SKM-1 (cell line): Measurements from ENCODE around the gene SLC25A48.

Experiments used
- DNase-seq: peaks from one replicate; lab custom pipeline; 2025; ENCODE audit not compliant: unreplicated experiment; lab: John Stamatoyannopoulos, UW

SLC25A48 gene

GRCh38 chr5:135913713-135914626, 79.5 kb downstream of the SLC25A48 start:
- no peak for DNase-seq

DNA sequence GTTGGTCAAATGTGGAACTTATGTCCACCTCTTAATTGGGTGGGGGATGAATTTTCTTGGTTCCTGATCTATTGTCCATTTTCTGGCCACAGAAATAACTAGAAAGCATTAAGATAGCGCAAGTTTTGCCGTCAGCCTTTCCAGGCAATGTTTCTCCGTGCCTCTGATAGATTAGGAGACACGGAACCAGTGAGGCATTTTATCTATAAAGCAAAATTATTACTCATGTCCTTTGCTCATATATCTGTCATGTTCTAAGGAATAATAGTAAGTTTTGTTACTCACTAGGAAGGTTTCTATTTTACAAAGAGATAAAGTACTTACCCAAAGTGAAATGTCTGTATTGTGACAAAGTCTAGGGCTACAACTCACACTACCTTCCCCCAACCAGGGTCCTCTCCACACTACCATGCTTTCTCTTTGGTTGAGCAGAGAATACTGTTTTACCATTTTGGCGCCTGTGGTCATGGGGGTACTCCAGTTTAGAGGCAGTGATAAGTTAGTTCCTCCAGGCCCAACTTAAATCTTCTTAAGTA, 81.1 kb downstream of the SLC25A48 start:
- no peak for DNase-seq

- no peak for DNase-seq
Measured at GRCh38 chr5:135916638-135917263, 82.3 kb downstream of the SLC25A48 start.

- DNase-seq: no peak
Measured at GRCh38 chr5:135920199-135920598, 85.7 kb downstream of the SLC25A48 start.

GRCh38 chr5:135921388-135921787, 86.9 kb downstream of the SLC25A48 start:
- DNase-seq: no peak

GRCh38 chr5:135930029-135930948, 95.8 kb downstream of the SLC25A48 start:
- DNase-seq: no peak

DNA sequence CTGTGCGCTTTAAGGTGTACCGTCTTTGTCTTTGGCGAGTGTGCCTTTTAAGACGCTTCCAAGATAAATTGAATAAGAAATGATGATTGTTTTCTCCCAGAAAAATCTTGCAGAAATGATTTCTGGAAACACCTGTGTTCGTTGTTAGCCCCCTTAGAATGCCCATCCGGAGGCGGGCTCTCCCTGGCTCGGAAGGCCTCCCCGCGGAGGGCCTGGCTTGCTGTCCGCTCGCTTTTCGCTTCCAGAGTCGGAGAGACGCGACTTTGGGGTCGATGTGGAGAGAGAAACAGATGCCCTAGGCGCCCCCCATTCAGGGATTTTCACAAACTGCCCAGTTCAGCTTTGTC, 96.5 kb downstream of the SLC25A48 start:
- no peak for DNase-seq

DNA sequence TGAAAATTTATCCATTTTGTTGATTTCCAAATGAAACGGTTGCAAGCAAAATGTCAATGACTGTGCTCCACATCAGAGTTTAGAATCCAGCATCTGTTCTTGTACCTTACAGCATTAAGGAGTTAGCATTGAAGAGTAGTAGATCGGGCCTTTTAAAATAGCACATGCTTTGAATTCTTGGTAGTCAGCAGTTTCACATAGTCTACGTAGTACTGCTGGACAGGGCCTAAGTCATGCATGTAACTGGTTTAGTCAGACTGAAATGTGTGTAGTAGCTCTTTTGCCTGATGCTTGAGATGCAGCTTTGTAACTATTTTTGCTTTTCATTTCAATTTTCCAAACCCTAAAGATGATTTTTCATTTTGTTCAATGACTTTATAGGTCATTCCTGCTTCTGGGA, 100.5 kb downstream of the SLC25A48 start:
- DNase-seq: no peak

DNA sequence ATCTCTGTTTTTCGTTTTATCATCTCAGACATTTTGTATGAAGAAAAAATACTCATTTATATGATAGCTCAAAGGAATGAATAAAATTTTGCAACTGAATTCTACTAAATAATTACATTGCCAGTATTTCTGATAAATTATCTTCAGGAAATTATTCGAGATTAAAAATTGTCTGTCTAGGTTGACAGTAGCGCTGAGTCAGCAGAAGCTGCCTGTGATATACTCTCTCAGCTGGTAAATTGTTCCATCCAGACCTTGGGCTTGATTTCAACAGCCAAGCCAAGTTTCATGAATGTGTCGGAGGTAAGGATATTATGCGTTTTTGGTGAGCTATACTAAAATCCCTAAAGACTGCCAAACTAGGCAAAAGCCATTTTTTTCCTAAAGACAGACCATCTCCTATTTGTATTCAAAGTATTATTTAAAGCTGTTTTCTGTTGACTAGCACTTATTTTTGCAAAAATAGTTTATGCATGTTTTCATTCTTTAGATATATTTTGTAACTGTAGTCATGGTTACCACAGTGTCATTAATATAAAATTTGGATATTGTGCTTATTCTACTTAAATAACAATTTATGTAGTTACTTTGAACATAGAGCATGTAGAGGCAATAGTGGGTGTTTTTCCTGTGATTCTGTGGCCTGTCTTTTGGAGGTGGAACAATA, 102.9 kb downstream of the SLC25A48 start:
- DNase-seq: no peak
